Measurements from ENCODE around the gene CTNNA3. TPM values are rescaled to one million over a fixed set of nuclear protein-coding genes. Genes with fewer than 3 reads are reported as not detected.

CTNNA3 gene
- total RNA-seq, 3 donors from 2014 or later: not detected

- no peak overlapping the region for H3K4me3 Mint-ChIP-seq
- DNase-seq: no peak
- H3K36me3 Mint-ChIP-seq (ENCODE audit: insufficient read depth): no peaks in the 10 kb centered on the region
- ATAC-seq: no peak
- no peaks in the 10 kb centered on the region for H3K9me3 Mint-ChIP-seq
- no peaks in the 10 kb centered on the region for H3K4me1 Mint-ChIP-seq (ENCODE audit: low read depth)
- no peaks in the 10 kb centered on the region for H3K27me3 Mint-ChIP-seq (ENCODE audit: low read depth)
Observed at GRCh38 chr10:67331121-67331910, 364.7 kb downstream of the CTNNA3 start.

DNA sequence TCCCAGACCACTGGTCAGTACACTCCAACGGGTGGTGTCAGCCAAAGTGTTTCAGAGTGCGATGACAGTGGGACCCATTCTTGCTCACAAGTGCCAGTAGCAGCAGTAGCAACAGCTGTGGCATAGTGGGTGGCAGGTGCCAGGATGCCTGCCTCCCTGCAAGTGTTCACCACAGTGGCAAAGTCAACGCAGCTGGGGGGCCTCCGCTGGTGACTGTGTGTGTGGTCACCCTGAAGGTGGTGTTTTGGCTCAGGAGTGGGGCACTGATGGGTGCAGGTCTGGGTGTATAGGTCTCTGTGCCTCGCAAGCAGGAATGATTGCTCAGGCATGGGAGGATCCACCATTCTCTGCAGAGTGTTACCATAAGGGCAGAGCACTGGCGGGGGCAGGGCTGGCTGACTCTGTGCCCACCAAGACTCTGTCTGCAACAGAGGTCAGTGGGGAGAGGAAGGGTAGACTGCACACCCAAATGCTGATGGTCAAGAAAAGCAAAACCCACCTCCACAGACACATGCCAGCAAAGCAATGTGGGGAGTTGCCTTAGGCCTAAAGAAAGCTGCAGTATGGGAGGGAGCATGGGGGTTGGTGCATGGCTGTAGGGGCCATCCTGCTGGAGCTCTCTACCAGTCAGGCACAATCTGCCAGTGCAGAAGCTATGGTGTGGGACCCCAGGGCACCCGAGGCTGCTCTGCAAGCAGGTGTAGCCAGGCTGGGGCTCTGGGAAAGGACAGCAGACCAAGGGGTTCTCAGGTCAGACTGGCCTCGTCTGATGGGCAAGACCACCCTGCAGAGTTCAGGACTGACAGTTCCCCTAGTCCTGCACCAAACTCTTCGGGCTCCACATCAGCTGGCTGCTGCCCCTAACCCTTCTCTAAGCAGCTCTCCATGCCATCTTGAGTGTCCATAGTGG, 368.1 kb downstream of the CTNNA3 start:
- DNase-seq (no peak), ATAC-seq (no peak)
- peaks cover 16% of the 10 kb centered on the region for H3K9me3 Mint-ChIP-seq
- no peaks in the 10 kb centered on the region for H3K4me1 Mint-ChIP-seq (ENCODE audit: low read depth)
- no peaks in the 10 kb centered on the region for H3K27me3 Mint-ChIP-seq (ENCODE audit: low read depth)
- no peak overlapping the region for H3K4me3 Mint-ChIP-seq
- no peaks in the 10 kb centered on the region for H3K36me3 Mint-ChIP-seq (ENCODE audit: insufficient read depth)

DNA sequence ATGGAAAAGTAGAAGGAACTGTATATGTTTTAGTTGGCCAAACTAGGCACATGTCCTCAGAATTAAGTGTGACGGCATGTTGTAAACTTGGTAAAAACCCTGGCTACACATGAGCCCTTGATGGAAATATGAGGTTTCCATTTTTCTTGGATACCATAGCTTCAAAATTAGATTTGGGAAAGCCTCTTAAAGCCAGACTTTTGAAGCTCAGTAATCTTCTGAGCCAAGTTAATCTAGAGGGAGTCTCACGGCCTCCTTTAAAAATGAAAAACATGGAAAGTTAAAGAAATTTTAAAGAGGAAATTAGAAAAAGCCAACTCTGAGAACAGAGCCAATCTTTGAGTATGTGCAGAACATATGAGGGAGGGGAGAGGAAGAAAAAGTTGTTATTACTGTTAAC, 376.0 kb downstream of the CTNNA3 start:
- Mint-ChIP-seq H3K36me3 (ENCODE audit: insufficient read depth) (no peaks in the 10 kb centered on the region), H3K4me3 (no peak overlapping the region), H3K27me3 (ENCODE audit: low read depth) (no peaks in the 10 kb centered on the region), H3K4me1 (ENCODE audit: low read depth) (no peaks in the 10 kb centered on the region), H3K9me3 (peaks cover 5% of the 10 kb centered on the region)
- DNase-seq (no peak), ATAC-seq (no peak)

DNA sequence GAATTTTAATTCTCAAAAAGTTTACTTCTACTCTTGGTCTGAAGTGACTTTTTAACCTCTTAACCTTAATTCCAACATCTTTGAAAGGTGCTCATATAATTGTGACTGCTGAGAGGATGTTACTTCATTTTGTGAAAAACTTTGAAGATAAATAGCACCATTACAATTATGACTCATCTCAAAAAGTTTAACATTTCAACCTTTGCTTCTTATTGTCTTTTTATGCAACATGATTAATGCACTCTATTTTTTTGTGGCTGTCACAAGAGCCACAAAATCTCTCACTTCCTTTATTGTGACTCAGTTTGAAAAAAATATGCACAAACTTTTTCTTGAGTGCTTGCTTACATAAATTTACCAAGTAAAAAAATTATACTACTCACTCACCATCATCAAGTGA, 387.1 kb downstream of the CTNNA3 start:
- no peak for ATAC-seq
- no peaks in the 10 kb centered on the region for H3K27me3 Mint-ChIP-seq (ENCODE audit: low read depth)

DNA sequence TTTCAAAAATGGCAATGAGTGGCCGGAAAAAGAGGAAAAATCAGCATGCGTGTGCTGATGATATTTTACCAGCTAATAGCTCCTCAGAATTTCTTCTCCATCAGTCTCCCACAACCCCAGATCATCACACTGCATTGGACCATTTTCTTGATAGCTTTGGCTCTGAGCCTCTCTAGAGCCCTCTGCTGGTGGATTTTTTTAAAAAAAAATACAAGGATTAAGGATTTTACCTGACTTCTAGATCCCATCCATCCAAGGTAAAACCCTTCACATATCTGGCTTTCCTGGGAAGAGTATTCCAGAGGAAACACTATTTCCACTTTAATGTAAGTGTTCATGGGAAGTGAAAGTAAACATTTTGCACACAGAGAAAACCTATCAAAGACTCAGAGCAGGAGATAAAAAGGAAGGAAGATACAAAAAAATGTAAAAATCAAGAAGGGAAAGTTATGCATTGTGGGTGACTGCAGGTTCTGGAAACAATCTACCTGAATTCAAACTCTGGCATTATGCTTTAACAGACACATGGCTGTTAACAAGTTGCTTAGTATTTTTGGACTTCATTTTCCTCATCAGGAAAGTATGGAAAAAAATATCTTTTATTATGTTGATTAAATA, 389.3 kb downstream of the CTNNA3 start:
- Mint-ChIP-seq H3K9me3 (peaks cover 11% of the 10 kb centered on the region), H3K4me3 (no peak overlapping the region), H3K27me3 (ENCODE audit: low read depth) (no peaks in the 10 kb centered on the region), H3K36me3 (ENCODE audit: insufficient read depth) (no peaks in the 10 kb centered on the region), H3K4me1 (ENCODE audit: low read depth) (no peaks in the 10 kb centered on the region)
- no peak for DNase-seq
- no peak for ATAC-seq

More for the DNA sequence above, 387.1 kb downstream of the CTNNA3 start:
- H3K36me3 Mint-ChIP-seq (ENCODE audit: insufficient read depth): no peaks in the 10 kb centered on the region
- peaks cover 11% of the 10 kb centered on the region for H3K9me3 Mint-ChIP-seq
- no peak for DNase-seq
- H3K4me1 Mint-ChIP-seq (ENCODE audit: low read depth): no peaks in the 10 kb centered on the region
- H3K4me3 Mint-ChIP-seq: no peak overlapping the region

DNA sequence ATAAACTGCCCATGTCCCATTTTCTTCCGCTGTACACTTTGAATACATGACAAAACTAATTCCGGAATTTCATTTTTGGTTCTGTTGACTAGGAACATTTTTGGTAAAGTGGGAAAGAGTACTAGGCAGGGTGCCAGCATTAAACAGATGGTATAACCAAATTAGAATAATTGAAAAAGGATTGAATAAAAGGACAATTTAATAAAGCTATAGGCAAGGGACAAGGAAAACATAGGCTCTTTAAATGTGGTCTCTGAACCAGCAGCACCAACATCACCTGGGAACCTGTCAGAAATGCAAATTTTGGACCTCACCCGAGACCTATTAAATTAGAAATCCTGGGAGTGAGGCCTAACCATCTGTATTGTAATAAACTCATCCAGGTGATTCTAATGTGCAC, 393.3 kb downstream of the CTNNA3 start:
- ATAC-seq (no peak), DNase-seq (no peak)
- Mint-ChIP-seq H3K4me3 (no peak overlapping the region), H3K9me3 (peaks cover 5% of the 10 kb centered on the region), H3K4me1 (ENCODE audit: low read depth) (no peaks in the 10 kb centered on the region), H3K27me3 (ENCODE audit: low read depth) (no peaks in the 10 kb centered on the region), H3K36me3 (ENCODE audit: insufficient read depth) (no peaks in the 10 kb centered on the region)

GRCh38 chr10:67299761-67300160, 396.2 kb downstream of the CTNNA3 start:
- no peak for DNase-seq
- H3K36me3 Mint-ChIP-seq (ENCODE audit: insufficient read depth): no peaks in the 10 kb centered on the region
- H3K27me3 Mint-ChIP-seq (ENCODE audit: low read depth): no peaks in the 10 kb centered on the region
- ATAC-seq: no peak
- no peak overlapping the region for H3K4me3 Mint-ChIP-seq
- H3K9me3 Mint-ChIP-seq: no peaks in the 10 kb centered on the region
- H3K4me1 Mint-ChIP-seq (ENCODE audit: low read depth): no peaks in the 10 kb centered on the region

DNA sequence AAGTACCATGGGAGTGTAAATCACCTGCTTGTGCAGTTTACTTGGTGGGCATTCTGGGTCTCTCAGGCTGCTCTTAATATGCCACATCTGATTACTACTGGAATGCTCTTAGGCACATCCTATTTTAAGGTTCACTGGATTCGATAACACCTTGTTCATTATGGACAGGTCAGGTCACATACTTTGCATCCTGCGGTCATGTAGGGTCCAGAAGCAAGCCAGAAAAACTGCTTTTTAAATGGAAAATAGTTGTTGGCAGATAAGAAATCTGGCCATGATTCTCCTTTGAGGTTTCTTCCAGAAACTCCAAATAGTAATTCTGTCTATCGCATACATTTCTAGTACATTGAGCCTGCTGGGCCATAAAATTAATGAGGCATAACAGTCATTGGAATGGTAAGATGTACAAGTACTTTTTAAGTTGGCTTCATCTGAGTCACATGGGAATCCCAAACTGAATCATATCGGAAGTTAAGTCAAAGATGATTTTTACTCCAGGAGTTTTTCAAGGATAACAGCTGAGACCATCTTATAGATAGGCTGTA, 398.3 kb downstream of the CTNNA3 start:
- Mint-ChIP-seq H3K4me1 (ENCODE audit: low read depth) (no peaks in the 10 kb centered on the region), H3K4me3 (no peak overlapping the region), H3K9me3 (no peaks in the 10 kb centered on the region), H3K36me3 (ENCODE audit: insufficient read depth) (no peaks in the 10 kb centered on the region), H3K27me3 (ENCODE audit: low read depth) (no peaks in the 10 kb centered on the region)
- ATAC-seq: no peak
- DNase-seq: no peak

- no peaks in the 10 kb centered on the region for H3K36me3 Mint-ChIP-seq (ENCODE audit: insufficient read depth)
- no peaks in the 10 kb centered on the region for H3K9me3 Mint-ChIP-seq
- H3K4me3 Mint-ChIP-seq: no peak overlapping the region
- DNase-seq (no peak), ATAC-seq (no peak)
- no peaks in the 10 kb centered on the region for H3K4me1 Mint-ChIP-seq (ENCODE audit: low read depth)
- H3K27me3 Mint-ChIP-seq (ENCODE audit: low read depth): no peaks in the 10 kb centered on the region
Observed at GRCh38 chr10:67296926-67297325, 399.1 kb downstream of the CTNNA3 start.

DNA sequence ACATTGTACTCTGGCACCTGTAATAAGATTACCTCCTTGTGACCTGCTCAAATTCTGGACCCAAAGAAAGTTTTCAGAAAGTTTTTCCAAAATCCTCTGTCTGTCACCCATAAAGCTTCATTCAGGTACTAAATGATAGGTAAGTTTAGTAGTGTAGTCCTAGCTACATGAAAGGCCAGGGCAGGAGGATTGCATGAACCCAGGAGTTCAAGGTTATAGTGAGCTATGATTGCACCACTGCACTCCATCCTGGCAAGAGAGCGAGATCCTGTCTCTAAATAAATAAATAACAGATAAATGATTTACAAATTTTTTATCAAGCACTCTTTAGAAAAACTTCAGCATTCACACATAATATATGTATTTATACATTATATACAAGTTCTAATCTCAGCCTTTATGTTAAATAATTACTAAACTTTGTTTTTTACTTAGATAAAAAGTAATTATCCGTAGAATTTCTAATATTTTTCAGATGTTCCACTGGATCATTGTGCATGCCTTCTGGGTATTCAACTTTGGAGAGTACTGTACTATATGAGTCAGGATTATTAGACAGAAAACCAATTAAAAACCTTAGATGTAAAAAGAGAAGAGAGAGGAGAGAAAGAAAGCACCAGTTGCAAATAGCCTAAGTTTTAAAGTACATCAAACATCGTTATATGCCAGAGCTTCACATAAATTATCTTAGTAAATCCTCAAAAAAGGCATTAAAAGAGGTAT, 407.1 kb downstream of the CTNNA3 start:
- DNase-seq: no peak
- no peak for ATAC-seq
- Mint-ChIP-seq H3K27me3 (ENCODE audit: low read depth) (no peaks in the 10 kb centered on the region), H3K36me3 (ENCODE audit: insufficient read depth) (no peaks in the 10 kb centered on the region), H3K9me3 (peaks cover under 1% of the 10 kb centered on the region), H3K4me1 (ENCODE audit: low read depth) (no peaks in the 10 kb centered on the region), H3K4me3 (no peak overlapping the region)

GRCh38 chr10:67284589-67284988, 411.4 kb downstream of the CTNNA3 start:
- Mint-ChIP-seq H3K4me3 (no peak overlapping the region), H3K4me1 (ENCODE audit: low read depth) (no peaks in the 10 kb centered on the region), H3K9me3 (peaks cover 3% of the 10 kb centered on the region), H3K27me3 (ENCODE audit: low read depth) (no peaks in the 10 kb centered on the region), H3K36me3 (ENCODE audit: insufficient read depth) (no peaks in the 10 kb centered on the region)
- ATAC-seq: no peak
- DNase-seq: no peak

GRCh38 chr10:67282871-67283270, 413.1 kb downstream of the CTNNA3 start:
- no peaks in the 10 kb centered on the region for H3K4me1 Mint-ChIP-seq (ENCODE audit: low read depth)
- H3K4me3 Mint-ChIP-seq: no peak overlapping the region
- ATAC-seq: no peak
- peaks cover 3% of the 10 kb centered on the region for H3K9me3 Mint-ChIP-seq
- no peak for DNase-seq
- no peaks in the 10 kb centered on the region for H3K36me3 Mint-ChIP-seq (ENCODE audit: insufficient read depth)
- no peaks in the 10 kb centered on the region for H3K27me3 Mint-ChIP-seq (ENCODE audit: low read depth)

- no peak overlapping the region for H3K4me3 Mint-ChIP-seq
- no peaks in the 10 kb centered on the region for H3K4me1 Mint-ChIP-seq (ENCODE audit: low read depth)
- ATAC-seq (no peak), DNase-seq (no peak)
- H3K9me3 Mint-ChIP-seq: peaks cover 3% of the 10 kb centered on the region
- H3K27me3 Mint-ChIP-seq (ENCODE audit: low read depth): no peaks in the 10 kb centered on the region
- H3K36me3 Mint-ChIP-seq (ENCODE audit: insufficient read depth): no peaks in the 10 kb centered on the region
Observed at GRCh38 chr10:67280405-67280804, 415.6 kb downstream of the CTNNA3 start.

GRCh38 chr10:67277402-67277801, 418.6 kb downstream of the CTNNA3 start:
- Mint-ChIP-seq H3K4me3 (no peak overlapping the region), H3K36me3 (ENCODE audit: insufficient read depth) (no peaks in the 10 kb centered on the region), H3K27me3 (ENCODE audit: low read depth) (no peaks in the 10 kb centered on the region), H3K9me3 (no peaks in the 10 kb centered on the region), H3K4me1 (ENCODE audit: low read depth) (no peaks in the 10 kb centered on the region)
- DNase-seq (no peak), ATAC-seq (no peak)

All from activated T-cell treated with anti-CD3 and anti-CD28 coated beads, Interleukin-2, amount 50 U/mL, for 4 hours (primary cell).